NB4 (cell line): ENCODE results near the gene PRR29.

Experiments used
- CTCF ChIP-seq: IDR thresholded peaks from one replicate; pipeline ENCODE4 v1.5.1; 2012; ENCODE audit warnings: low read depth, low read length
- MAX ChIP-seq: IDR thresholded peaks from 2 replicates; pipeline ENCODE4 v1.6.1; 2011; ENCODE audit warnings: low read depth, low read length
- MYC ChIP-seq: IDR thresholded peaks from 2 replicates; pipeline ENCODE4 v1.6.1; 2011; ENCODE audit warnings: low read depth, low read length
- POLR2A ChIP-seq: IDR thresholded peaks from 2 replicates; pipeline ENCODE4 v1.6.1; 2011; ENCODE audit warnings: mild to moderate bottlenecking; ENCODE audit not compliant: insufficient read length; ENCODE audit errors: extremely low read depth

- TF ChIP-seq CTCF (no peak), POLR2A (no peak), MAX (no peak), MYC (no peak)
Observed at GRCh38 chr17:64024781-64025731, 26.9 kb downstream of the PRR29 start.
